ENCODE data around the gene MAP3K12. TPM values are rescaled to one million over a fixed set of nuclear protein-coding genes. Genes with fewer than 3 reads are reported as not detected.

Gene MAP3K12
- total and polyA plus RNA-seq, 2 of the 13 experiments (the other 11 are each of a cell fraction or from before 2014, with no cell fraction given), result 0.20 to 1.1 TPM

- TF ChIP-seq KDM5A (IDR thresholded peaks at IDR 0.05; ENCODE audit: borderline replicate concordance, low read length) (peak; percentile 63; the same call in 1 of the 2 replicates), HBP1 (CRISPR knock-in tag; IDR thresholded peaks at IDR 0.05; ENCODE audit: low read depth) (no peak), IRF2 (CRISPR knock-in tag; IDR thresholded peaks at IDR 0.05) (peak; percentile 83), KDM1A (CRISPR knock-in tag; IDR thresholded peaks at IDR 0.05) (no peak), ZEB1 (IDR thresholded peaks at IDR 0.05; ENCODE audit: insufficient replicate concordance, low read depth) (no peak), CERS6 (CRISPR knock-in tag; IDR thresholded peaks at IDR 0.05) (no peak), UBTF (CRISPR knock-in tag; IDR thresholded peaks at IDR 0.05) (peak; percentile 44; the same call in 1 of the 2 replicates), FOXO1 (CRISPR knock-in tag; IDR thresholded peaks at IDR 0.05) (no peak), ZSCAN31 (CRISPR knock-in tag; IDR thresholded peaks at IDR 0.05; ENCODE audit: low read depth) (no peak), BORCS8-MEF2B (CRISPR knock-in tag; IDR thresholded peaks at IDR 0.05) (peak; percentile 91), NFYC (CRISPR knock-in tag; IDR thresholded peaks at IDR 0.05) (peak; percentile 88), HMG20A (CRISPR knock-in tag; IDR thresholded peaks at IDR 0.05; ENCODE audit: borderline replicate concordance) (peak; percentile 7; the same call in 1 of the 2 replicates), ATF5 (CRISPR knock-in tag; IDR thresholded peaks at IDR 0.05; ENCODE audit: low read depth) (no peak), REL (CRISPR knock-in tag; conservative IDR thresholded peaks at IDR 0.05) (0 out of 2 replicates have a peak, but pooled peaks have one; percentile 27), SAFB2 (CRISPR knock-in tag; IDR thresholded peaks at IDR 0.05; ENCODE audit: borderline replicate concordance, low read depth) (peak; percentile 93; the same call in 1 of the 2 replicates), CREB3 (CRISPR knock-in tag; IDR thresholded peaks at IDR 0.05) (0 out of 2 replicates have a peak, but pooled peaks have one; percentile 76), RBM39 (IDR thresholded peaks at IDR 0.05; ENCODE audit: low read depth, low read length, poor library complexity, severe bottlenecking) (peak; percentile 81), SNAI1 (CRISPR knock-in tag; IDR thresholded peaks at IDR 0.05; ENCODE audit: borderline replicate concordance) (0 out of 2 replicates have a peak, but pooled peaks have one; percentile 38), ZNF350 (CRISPR knock-in tag; IDR thresholded peaks at IDR 0.05; ENCODE audit: borderline replicate concordance, low read depth) (peak; percentile 82), ZNF589 (CRISPR knock-in tag; conservative IDR thresholded peaks at IDR 0.05) (0 out of 2 replicates have a peak, but pooled peaks have one; percentile 23), ZFP36L2 (CRISPR knock-in tag; IDR thresholded peaks at IDR 0.05) (0 out of 2 replicates have a peak, but pooled peaks have one; percentile 17), ZNF788 (CRISPR knock-in tag; IDR thresholded peaks at IDR 0.05; ENCODE audit: borderline replicate concordance) (peak; percentile 84; the same call in 1 of the 2 replicates), TP53 (CRISPR knock-in tag; conservative IDR thresholded peaks at IDR 0.05) (peak; percentile 83; the same call in 1 of the 2 replicates)
Observed at GRCh38 chr12:53500776-53501614, 1.7 kb upstream of the MAP3K12 start, which contains the start of gene TARBP2 (continued).

Measured in HepG2 (cell line).